ENCODE data around the gene SUPV3L1. TPM values are rescaled to one million over a fixed set of nuclear protein-coding genes. Genes with fewer than 3 reads are reported as not detected.

SUPV3L1 gene
- total RNA-seq, 1 donor from 2014 or later: 36.8 TPM

- H3K4me1 ChIP-seq: peaks cover 6% of the 10 kb centered on the region
- TF ChIP-seq CTCF (IDR thresholded peaks at IDR 0.05; ENCODE audit: borderline replicate concordance): no peak
- peaks cover 5% of the 10 kb centered on the region for H3K27me3 ChIP-seq (ENCODE audit: low read depth)
Observed at GRCh38 chr10:69224862-69225657, 45.0 kb downstream of the SUPV3L1 start.

GRCh38 chr10:69225681-69226080 lies 45.6 kb downstream of the SUPV3L1 start:
- Histone ChIP-seq H3K4me3 (no peak overlapping the region), H3K4me1 (peaks cover 6% of the 10 kb centered on the region), H3K27ac (replicated peaks) (no peak overlapping the region), H3K36me3 (no peaks in the 10 kb centered on the region), H3K9me3 (replicated peaks) (no peaks in the 10 kb centered on the region), H3K27me3 (ENCODE audit: low read depth) (no peaks in the 10 kb centered on the region)
- intact Hi-C loops (cut with micrococcal nuclease): no loop called here
- DNase-seq: no peak
- TF ChIP-seq CTCF (IDR thresholded peaks at IDR 0.05; ENCODE audit: borderline replicate concordance): no peak

More at GRCh38 chr10:69224862-69225657, 45.0 kb downstream of the SUPV3L1 start:
- no peaks in the 10 kb centered on the region for H3K9me3 ChIP-seq (replicated peaks)
- intact Hi-C loops (cut with micrococcal nuclease): no loop called here
- no peak overlapping the region for H3K27ac ChIP-seq (replicated peaks)
- H3K36me3 ChIP-seq: no peaks in the 10 kb centered on the region
- DNase-seq: no peak
- H3K4me3 ChIP-seq: no peak overlapping the region

GRCh38 chr10:69226919-69227450 lies 47.0 kb downstream of the SUPV3L1 start:
- intact Hi-C loops (cut with micrococcal nuclease): no loop called here
- no peak for DNase-seq
- Histone ChIP-seq H3K4me1 (peaks cover 6% of the 10 kb centered on the region), H3K27me3 (ENCODE audit: low read depth) (no peaks in the 10 kb centered on the region), H3K27ac (replicated peaks) (no peak overlapping the region), H3K4me3 (no peak overlapping the region), H3K36me3 (no peaks in the 10 kb centered on the region), H3K9me3 (replicated peaks) (no peaks in the 10 kb centered on the region)
- TF ChIP-seq CTCF (IDR thresholded peaks at IDR 0.05; ENCODE audit: borderline replicate concordance): no peak

- Histone ChIP-seq H3K9me3 (replicated peaks) (no peaks in the 10 kb centered on the region), H3K36me3 (no peaks in the 10 kb centered on the region), H3K4me3 (no peak overlapping the region), H3K4me1 (peaks cover 6% of the 10 kb centered on the region), H3K27me3 (ENCODE audit: low read depth) (no peaks in the 10 kb centered on the region), H3K27ac (replicated peaks) (no peak overlapping the region)
- no peak for TF ChIP-seq CTCF (IDR thresholded peaks at IDR 0.05; ENCODE audit: borderline replicate concordance)
- DNase-seq: no peak
- intact Hi-C loops (cut with micrococcal nuclease): no loop called here
Observed at GRCh38 chr10:69228151-69228550, 48.1 kb downstream of the SUPV3L1 start.

GRCh38 chr10:69229616-69229916 lies 49.5 kb downstream of the SUPV3L1 start:
- H3K4me3 ChIP-seq: no peak overlapping the region
- H3K36me3 ChIP-seq: no peaks in the 10 kb centered on the region
- no peak for TF ChIP-seq CTCF (IDR thresholded peaks at IDR 0.05; ENCODE audit: borderline replicate concordance)
- peaks cover 6% of the 10 kb centered on the region for H3K4me1 ChIP-seq
- no peak for DNase-seq
- intact Hi-C loops (cut with micrococcal nuclease): no loop called here
- no peak overlapping the region for H3K27ac ChIP-seq (replicated peaks)
- H3K27me3 ChIP-seq (ENCODE audit: low read depth): no peaks in the 10 kb centered on the region
- no peaks in the 10 kb centered on the region for H3K9me3 ChIP-seq (replicated peaks)
